Stimulated activated naive CD8-positive, alpha-beta T cell treated with anti-CD3 and anti-CD28 coated beads, Interleukin-15, Interleukin-2, amounts not matched to agents 100 U/mL and 50 U/mL, for 24 hours (primary cell): ENCODE measurements around the gene PRDM16.
"Not testable (repeated sequence)": the region's sequence is repeated elsewhere in the genome, so short reads cannot be mapped to it uniquely, and the experiment has no call there.

ENCODE experiments used
- ATAC-seq: fragments of 150-1000 bp; cut with Tn5 transposase; one replicate; pipeline ENCODE4 v1.10.0; 2021
- DNase-seq: peaks from one replicate; pipeline ENCODE4 v3.0.0; 2021

The PRDM16 gene

DNA sequence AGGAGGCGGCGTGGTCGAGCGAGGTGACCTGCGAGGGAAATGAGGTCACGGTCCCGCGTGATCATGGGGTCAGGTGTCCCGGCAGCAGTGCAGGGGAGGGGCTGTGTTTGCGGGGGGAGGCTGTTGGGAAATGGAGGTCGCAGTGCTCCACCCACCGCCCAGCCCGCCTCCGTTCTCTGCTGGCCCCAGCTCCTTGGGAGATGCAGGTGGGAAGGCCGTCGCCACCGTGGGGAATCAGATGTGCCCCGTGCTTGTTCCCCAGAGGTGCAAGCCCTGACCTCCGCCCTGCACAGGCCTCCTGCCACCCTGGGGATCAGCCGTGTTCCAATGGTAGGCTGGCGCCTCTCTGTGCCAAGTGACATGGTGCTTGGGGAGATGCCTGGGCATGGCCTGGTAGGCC lies 95.7 kb downstream of the PRDM16 start:
- DNase-seq = no peak
- no peak for ATAC-seq

- ATAC-seq, DNase-seq: not testable (repeated sequence)
These were observed 96.2 kb downstream of the PRDM16 start for GRCh38 chr1:3165189-3165588.

DNA sequence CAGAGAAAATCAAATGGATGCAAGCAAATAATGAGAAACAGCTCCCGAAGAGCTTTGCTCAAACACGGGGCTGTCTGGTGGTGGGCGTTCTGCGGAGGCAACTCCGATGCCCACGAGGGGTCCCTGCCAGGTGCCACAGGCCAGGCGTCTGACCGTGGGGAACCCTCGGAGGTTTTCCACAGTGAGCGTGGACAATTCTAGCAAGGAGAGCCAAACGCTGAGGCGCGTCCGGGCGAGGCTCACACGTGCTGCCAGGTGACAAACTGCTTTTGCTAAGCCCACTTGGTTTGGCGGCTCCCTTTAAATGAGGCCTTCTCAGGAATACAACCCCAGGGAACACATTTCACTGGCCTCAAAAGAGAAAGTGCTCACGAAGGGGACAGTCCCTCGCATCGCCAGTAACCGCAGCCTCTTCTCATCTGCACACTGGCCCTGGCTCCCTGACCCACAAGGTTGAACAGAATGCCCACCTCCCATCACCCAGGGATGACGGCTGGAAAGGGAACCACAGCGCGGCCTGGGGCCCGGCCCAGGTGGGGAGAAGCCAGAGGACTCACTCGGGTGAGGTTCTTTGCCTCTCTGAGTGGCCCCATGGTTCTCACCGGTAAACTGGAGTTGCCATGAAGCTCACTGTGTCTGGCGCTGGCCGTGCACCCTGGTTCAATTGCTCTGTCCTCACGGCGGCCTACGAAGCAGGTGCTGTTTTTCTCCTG lies 97.4 kb downstream of the PRDM16 start:
- no peak for ATAC-seq
- DNase-seq = no peak

DNA sequence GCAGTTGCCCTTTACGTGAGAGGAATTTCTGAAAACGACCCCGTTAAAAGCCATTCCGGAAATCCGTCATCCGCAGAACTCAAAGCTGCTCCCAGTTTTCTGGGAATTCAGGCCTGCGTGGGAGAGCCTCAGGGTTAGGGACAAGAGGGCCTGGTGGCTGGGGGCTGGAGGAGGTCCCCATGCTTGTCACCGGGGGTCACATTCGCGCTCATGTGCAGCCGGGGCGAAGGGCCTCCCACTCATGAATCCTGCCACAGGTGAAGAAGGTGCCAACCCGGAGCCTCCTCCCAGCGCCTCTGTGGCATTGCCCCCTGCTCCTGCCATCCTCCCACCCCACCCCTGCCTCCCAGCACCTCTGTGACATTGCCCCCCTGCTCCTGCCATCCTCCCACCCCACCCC lies 98.3 kb downstream of the PRDM16 start:
- ATAC-seq = no peak
- DNase-seq = no peak

DNA sequence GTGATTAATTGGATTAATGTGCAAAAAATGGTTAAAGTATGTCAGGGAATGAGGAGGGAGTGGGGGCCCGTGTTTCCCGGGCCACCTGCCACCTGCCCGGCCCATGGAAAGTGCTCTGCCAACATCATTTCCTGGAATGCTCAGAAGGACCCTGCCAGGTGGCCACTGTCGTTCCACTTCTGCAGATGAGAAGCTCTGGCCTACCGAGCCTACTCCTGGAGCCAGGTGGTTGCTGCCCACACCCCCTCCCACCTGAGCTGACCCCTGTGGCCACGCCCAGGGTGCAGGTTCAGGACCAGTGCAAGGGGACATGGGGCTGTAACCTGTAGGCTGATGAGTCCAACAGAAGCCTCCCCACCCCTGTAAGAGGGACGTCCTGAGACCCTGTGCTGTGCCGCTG lies 99.7 kb downstream of the PRDM16 start:
- DNase-seq (no peak), ATAC-seq (no peak)

- DNase-seq (no peak), ATAC-seq (no peak)
These were observed 100.8 kb downstream of the PRDM16 start for GRCh38 chr1:3169665-3170356.

- ATAC-seq = no peak
- no peak for DNase-seq
These were observed 101.8 kb downstream of the PRDM16 start for GRCh38 chr1:3170561-3171453.

GRCh38 chr1:3171761-3172160 lies 102.8 kb downstream of the PRDM16 start:
- no peak for ATAC-seq
- no peak for DNase-seq

- DNase-seq (no peak), ATAC-seq (no peak)
These were observed 103.7 kb downstream of the PRDM16 start for GRCh38 chr1:3172431-3173380.

- ATAC-seq = no peak
- no peak for DNase-seq
These were observed 104.5 kb downstream of the PRDM16 start for GRCh38 chr1:3173381-3173980.

- DNase-seq (no peak), ATAC-seq (no peak)
These were observed 105.7 kb downstream of the PRDM16 start for GRCh38 chr1:3174487-3175247.

- no peak for DNase-seq
- no peak for ATAC-seq
These were observed 106.5 kb downstream of the PRDM16 start for GRCh38 chr1:3175486-3175885.

DNA sequence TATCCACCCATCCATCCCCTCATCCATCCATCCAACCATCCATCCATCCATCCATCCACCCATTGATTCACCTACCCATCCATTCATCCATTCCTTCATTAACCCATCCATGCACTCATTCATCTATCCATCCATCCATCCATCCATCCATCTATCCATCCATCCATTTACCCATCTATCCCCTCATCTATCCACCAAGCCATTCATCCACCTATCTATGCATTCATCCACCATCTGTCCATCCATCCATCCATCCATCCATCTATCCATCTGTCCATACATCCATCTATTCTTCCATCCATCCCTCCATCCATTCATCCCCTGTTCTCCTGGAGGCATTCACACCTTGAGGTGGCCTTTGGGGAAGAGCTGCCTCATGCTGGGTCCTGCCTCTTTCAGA lies 107.0 kb downstream of the PRDM16 start:
- no peak for ATAC-seq

DNA sequence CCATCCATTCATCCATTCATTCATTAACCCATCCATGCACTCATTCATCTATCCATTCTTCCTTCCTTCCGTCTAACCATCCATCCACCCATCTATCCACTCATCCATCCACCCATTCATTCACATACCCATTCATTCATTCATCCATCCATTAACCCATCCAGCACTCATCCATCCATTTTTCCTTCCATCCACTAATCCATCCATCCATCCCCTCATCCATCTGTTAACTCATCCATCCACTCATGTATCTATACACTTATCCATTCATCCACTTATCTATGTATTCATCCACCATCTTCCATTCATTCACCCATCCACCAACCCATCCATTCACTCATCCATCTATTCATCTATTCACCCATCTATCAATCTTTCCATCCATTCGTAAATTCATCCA lies 107.8 kb downstream of the PRDM16 start:
- ATAC-seq (no peak), DNase-seq (no peak)

More for the DNA sequence above, 107.0 kb downstream of the PRDM16 start:
- no peak for DNase-seq

DNA sequence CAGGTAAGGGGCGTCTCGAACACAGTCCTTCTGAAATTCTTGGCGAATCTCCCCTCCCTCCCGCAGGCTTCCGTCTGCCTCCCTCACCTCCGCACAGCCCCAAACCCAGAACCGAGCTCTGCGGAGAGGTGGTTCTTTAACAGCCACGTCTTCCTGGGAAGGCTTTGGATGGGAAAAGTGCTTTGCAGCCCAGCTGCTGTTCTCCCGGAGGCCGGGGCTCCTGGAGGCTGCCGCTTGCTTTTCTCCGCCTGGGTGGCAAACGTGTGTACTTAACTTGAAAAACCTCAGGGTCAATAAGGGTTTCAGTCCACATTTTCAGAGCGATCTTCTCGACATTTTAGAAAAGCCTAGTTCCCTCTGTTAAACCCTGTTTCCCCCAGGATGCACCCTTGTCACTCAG lies 109.3 kb downstream of the PRDM16 start:
- DNase-seq (no peak), ATAC-seq (no peak)

GRCh38 chr1:3179471-3179870 lies 110.5 kb downstream of the PRDM16 start:
- DNase-seq (no peak), ATAC-seq (no peak)

DNA sequence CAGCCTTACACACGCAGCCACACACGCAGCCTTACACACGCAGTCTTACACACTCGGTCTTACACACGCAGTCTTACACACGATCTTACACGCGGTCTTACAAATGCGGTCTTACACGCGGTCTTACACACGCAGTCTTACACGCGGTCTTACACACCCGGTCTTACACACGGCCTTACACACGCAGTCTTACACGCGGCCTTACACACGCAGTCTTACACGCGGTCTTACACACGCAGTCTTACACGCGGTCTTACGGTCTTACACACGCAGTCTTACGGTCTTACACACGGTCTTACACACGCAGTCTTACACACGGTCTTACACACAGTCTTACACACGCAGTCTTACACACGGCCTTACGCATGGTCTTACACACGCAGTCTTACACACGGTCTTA lies 111.9 kb downstream of the PRDM16 start:
- DNase-seq (no peak), ATAC-seq (no peak)

- DNase-seq = no peak
- ATAC-seq = no peak
These were observed 113.0 kb downstream of the PRDM16 start for GRCh38 chr1:3181956-3182355.

DNA sequence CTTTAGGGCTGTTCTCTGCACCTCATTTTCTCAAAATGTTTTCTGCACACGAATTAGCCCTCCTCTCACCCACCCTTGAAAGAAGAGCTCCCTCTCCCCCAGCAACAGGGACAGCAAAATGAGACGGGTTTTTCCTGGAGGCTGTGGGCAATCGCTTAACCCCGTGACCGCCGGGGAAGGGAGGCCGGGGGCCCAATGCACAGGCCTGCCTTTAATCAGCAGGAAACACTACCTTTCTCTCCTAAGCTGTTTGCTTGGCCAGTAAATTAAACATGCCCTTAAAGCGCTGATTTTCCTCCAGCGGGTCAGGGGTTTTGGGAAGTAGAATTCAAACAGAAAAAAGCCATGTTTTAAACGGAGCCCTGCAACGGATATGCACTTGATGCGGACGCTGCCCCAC lies 114.4 kb downstream of the PRDM16 start:
- ATAC-seq (no peak), DNase-seq (no peak)

- no peak for DNase-seq
These were observed 114.8 kb downstream of the PRDM16 start for GRCh38 chr1:3183813-3184212.

GRCh38 chr1:3184666-3185065 lies 115.7 kb downstream of the PRDM16 start:
- ATAC-seq (no peak), DNase-seq (no peak)

More at GRCh38 chr1:3183813-3184212, 114.8 kb downstream of the PRDM16 start:
- no peak for ATAC-seq
